WTC11 (cell line): Measurements from ENCODE around the gene EXOC1L. TPM values are rescaled to one million over a fixed set of nuclear protein-coding genes. Genes with fewer than 3 reads are reported as not detected.
A peak's percentile ranks its signal among the peaks of the same experiment; 100 is the strongest.

ENCODE experiments used
- ATAC-seq: fragments of 200-7000 bp; cut with Tn5 transposase; 2 replicates; pipeline ENCODE4 v1.10.0; 2021; ENCODE audit warnings: mild to moderate bottlenecking, moderate library complexity
- CTCF ChIA-PET: fragments of 300-600 bp; sonication (Branson Sonifier 250); formaldehyde crosslinking; loops from one replicate; lab custom pipeline; 2021; ENCODE audit warnings: antibody characterized with exemption; lab: Charles Lee
- POLR2A ChIA-PET: fragments of 350-600 bp; sonication (Branson Sonifier 250); formaldehyde crosslinking; loops from one replicate; lab custom pipeline; 2021; ENCODE audit warnings: antibody characterized with exemption; lab: Charles Lee
- DNase-seq: peaks from one replicate; pipeline ENCODE4 v3.0.0; 2021; ENCODE audit warnings: low spot score
- H3K27ac Mint-ChIP-seq: 2 replicates; pipeline ENCODE4 v1.8.0; 2021; ENCODE audit warnings: mixed read lengths
- H3K27me3 Mint-ChIP-seq: 2 replicates; pipeline ENCODE4 v1.8.0; 2021; ENCODE audit warnings: low read depth, mild to moderate bottlenecking, moderate library complexity, mixed read lengths
- H3K36me3 Mint-ChIP-seq: 2 replicates; pipeline ENCODE4 v1.8.0; 2021; ENCODE audit warnings: mixed read lengths
- H3K4me1 Mint-ChIP-seq: 2 replicates; pipeline ENCODE4 v1.8.0; 2022; ENCODE audit warnings: mixed read lengths
- H3K4me3 Mint-ChIP-seq: 2 replicates; pipeline ENCODE4 v1.8.0; 2021; ENCODE audit warnings: mild to moderate bottlenecking, moderate library complexity, mixed read lengths
- H3K9me3 Mint-ChIP-seq: 2 replicates; pipeline ENCODE4 v1.8.0; 2021; ENCODE audit warnings: mixed read lengths
- ELF4 ChIP-seq: sonication (generic); formaldehyde crosslinking; IDR thresholded peaks from 2 replicates; pipeline ENCODE4 v1.8.1; 2022; ENCODE audit warnings: low read depth, mild to moderate bottlenecking, moderate library complexity, missing genetic modification reagents
- EMX1 ChIP-seq: fragments of 250-450 bp; sonication (Bioruptor Pico); IDR thresholded peaks from 2 replicates; pipeline ENCODE4 v1.8.0; 2021; ENCODE audit warnings: mild to moderate bottlenecking
- NFE2L1 ChIP-seq: sonication (generic); formaldehyde crosslinking; IDR thresholded peaks from 2 replicates; pipeline ENCODE4 v1.8.1; 2023; ENCODE audit warnings: missing genetic modification reagents
- NR2C2 ChIP-seq: sonication (generic); formaldehyde crosslinking; IDR thresholded peaks from 2 replicates; pipeline ENCODE4 v1.8.0; 2022; ENCODE audit warnings: mild to moderate bottlenecking, missing genetic modification reagents
- OVOL2 ChIP-seq: fragments of 250-450 bp; sonication (Bioruptor Pico); IDR thresholded peaks from 2 replicates; pipeline ENCODE4 v1.9.0; 2021; ENCODE audit warnings: mild to moderate bottlenecking, borderline replicate concordance
- SMAD4 ChIP-seq: sonication (generic); formaldehyde crosslinking; IDR thresholded peaks from 2 replicates; pipeline ENCODE4 v1.8.0; 2022; ENCODE audit warnings: mild to moderate bottlenecking, missing genetic modification reagents
- SOX15 ChIP-seq: fragments of 250-450 bp; sonication (Bioruptor Pico); IDR thresholded peaks from 2 replicates; pipeline ENCODE4 v1.9.0; 2021; ENCODE audit warnings: mild to moderate bottlenecking
- TEAD1 ChIP-seq: sonication (generic); formaldehyde crosslinking; IDR thresholded peaks from 2 replicates; pipeline ENCODE4 v1.8.0; 2022; ENCODE audit warnings: mild to moderate bottlenecking, missing genetic modification reagents
- ZNF263 ChIP-seq: sonication (generic); formaldehyde crosslinking; IDR thresholded peaks from 2 replicates; pipeline ENCODE4 v1.8.1; 2022; ENCODE audit warnings: low read depth, mild to moderate bottlenecking, moderate library complexity, missing genetic modification reagents
- ZNF423 ChIP-seq: fragments of 250-450 bp; sonication (Bioruptor Pico); IDR thresholded peaks from 2 replicates; pipeline ENCODE4 v2.1.2; 2022; ENCODE audit warnings: mild to moderate bottlenecking, moderate library complexity
- total RNA-seq: library from RNA; stranded (reverse); gene quantifications from 3 replicates; pipeline ENCODE4 v1.2.3, GENCODE V29; 2021
- TF ChIP-seq, protein P1 (sequence below): sonication (generic); formaldehyde crosslinking; IDR thresholded peaks from 2 replicates; pipeline ENCODE4 v1.8.0; 2023; ENCODE audit warnings: mild to moderate bottlenecking, missing genetic modification reagents
- TF ChIP-seq, protein P2 (sequence below): sonication (generic); formaldehyde crosslinking; IDR thresholded peaks from 2 replicates; pipeline ENCODE4 v1.8.1; 2023; ENCODE audit warnings: mild to moderate bottlenecking, missing genetic modification reagents, borderline replicate concordance
- TF ChIP-seq, protein P3 (sequence below): sonication (generic); formaldehyde crosslinking; IDR thresholded peaks from 2 replicates; pipeline ENCODE4 v1.8.1; 2023; ENCODE audit warnings: mild to moderate bottlenecking, missing genetic modification reagents
- TF ChIP-seq, protein P4 (sequence below): fragments of 200-600 bp; IDR thresholded peaks from 2 replicates; pipeline ENCODE4 v1.8.0; 2022; ENCODE audit warnings: antibody characterized with exemption
- TF ChIP-seq, protein P5 (sequence below): fragments of 250-450 bp; sonication (Bioruptor Pico); IDR thresholded peaks from 2 replicates; pipeline ENCODE4 v1.8.0; 2021; ENCODE audit warnings: mild to moderate bottlenecking
- TF ChIP-seq, protein P6 (sequence below): sonication (generic); formaldehyde crosslinking; IDR thresholded peaks from 2 replicates; pipeline ENCODE4 v1.8.0; 2023; ENCODE audit warnings: missing genetic modification reagents
- TF ChIP-seq, protein P7 (sequence below): sonication (generic); formaldehyde crosslinking; IDR thresholded peaks from 2 replicates; pipeline ENCODE4 v1.8.1; 2023; ENCODE audit warnings: mild to moderate bottlenecking, missing genetic modification reagents, moderate library complexity
- TF ChIP-seq, protein P8 (sequence below): sonication (generic); formaldehyde crosslinking; IDR thresholded peaks from 2 replicates; pipeline ENCODE4 v1.8.1; 2023; ENCODE audit warnings: mild to moderate bottlenecking, missing genetic modification reagents

Gene EXOC1L
- total RNA-seq, 1 experiment from 2014 or later = not detected

DNA sequence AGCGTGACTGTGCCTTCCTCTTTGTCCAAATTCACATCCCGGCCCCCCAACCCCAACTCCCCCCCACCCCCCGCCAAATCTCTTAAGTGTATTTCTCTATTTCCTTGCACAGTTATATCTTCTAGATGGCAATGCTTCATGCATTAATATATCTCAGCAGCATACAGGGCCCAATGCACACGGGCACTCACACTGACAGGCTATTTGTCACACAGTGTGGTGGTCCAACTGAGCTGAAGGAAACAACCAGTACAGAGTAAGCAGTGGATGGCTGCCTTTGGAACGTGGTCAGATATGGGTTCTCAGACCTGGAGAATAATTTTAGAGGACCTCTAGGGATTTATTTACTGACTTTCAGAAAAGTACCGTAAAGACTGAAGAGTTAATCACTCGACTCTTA, 34.5 kb downstream of the EXOC1L start:
- Mint-ChIP-seq H3K36me3 (no peaks in the 10 kb centered on the region), H3K27ac (peak overlapping the region; percentile 60; the same call in 1 of the 2 replicates), H3K27me3 (peaks cover 10% of the 10 kb centered on the region), H3K9me3 (peaks cover 6% of the 10 kb centered on the region), H3K4me3 (no peak overlapping the region), H3K4me1 (peaks cover 10% of the 10 kb centered on the region)
- DNase-seq (no peak), ATAC-seq (no peak)
- TF ChIP-seq, protein P1, sequence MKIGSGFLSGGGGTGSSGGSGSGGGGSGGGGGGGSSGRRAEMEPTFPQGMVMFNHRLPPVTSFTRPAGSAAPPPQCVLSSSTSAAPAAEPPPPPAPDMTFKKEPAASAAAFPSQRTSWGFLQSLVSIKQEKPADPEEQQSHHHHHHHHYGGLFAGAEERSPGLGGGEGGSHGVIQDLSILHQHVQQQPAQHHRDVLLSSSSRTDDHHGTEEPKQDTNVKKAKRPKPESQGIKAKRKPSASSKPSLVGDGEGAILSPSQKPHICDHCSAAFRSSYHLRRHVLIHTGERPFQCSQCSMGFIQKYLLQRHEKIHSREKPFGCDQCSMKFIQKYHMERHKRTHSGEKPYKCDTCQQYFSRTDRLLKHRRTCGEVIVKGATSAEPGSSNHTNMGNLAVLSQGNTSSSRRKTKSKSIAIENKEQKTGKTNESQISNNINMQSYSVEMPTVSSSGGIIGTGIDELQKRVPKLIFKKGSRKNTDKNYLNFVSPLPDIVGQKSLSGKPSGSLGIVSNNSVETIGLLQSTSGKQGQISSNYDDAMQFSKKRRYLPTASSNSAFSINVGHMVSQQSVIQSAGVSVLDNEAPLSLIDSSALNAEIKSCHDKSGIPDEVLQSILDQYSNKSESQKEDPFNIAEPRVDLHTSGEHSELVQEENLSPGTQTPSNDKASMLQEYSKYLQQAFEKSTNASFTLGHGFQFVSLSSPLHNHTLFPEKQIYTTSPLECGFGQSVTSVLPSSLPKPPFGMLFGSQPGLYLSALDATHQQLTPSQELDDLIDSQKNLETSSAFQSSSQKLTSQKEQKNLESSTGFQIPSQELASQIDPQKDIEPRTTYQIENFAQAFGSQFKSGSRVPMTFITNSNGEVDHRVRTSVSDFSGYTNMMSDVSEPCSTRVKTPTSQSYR (CRISPR knock-in tag) = no peak
- TF ChIP-seq, protein P2, sequence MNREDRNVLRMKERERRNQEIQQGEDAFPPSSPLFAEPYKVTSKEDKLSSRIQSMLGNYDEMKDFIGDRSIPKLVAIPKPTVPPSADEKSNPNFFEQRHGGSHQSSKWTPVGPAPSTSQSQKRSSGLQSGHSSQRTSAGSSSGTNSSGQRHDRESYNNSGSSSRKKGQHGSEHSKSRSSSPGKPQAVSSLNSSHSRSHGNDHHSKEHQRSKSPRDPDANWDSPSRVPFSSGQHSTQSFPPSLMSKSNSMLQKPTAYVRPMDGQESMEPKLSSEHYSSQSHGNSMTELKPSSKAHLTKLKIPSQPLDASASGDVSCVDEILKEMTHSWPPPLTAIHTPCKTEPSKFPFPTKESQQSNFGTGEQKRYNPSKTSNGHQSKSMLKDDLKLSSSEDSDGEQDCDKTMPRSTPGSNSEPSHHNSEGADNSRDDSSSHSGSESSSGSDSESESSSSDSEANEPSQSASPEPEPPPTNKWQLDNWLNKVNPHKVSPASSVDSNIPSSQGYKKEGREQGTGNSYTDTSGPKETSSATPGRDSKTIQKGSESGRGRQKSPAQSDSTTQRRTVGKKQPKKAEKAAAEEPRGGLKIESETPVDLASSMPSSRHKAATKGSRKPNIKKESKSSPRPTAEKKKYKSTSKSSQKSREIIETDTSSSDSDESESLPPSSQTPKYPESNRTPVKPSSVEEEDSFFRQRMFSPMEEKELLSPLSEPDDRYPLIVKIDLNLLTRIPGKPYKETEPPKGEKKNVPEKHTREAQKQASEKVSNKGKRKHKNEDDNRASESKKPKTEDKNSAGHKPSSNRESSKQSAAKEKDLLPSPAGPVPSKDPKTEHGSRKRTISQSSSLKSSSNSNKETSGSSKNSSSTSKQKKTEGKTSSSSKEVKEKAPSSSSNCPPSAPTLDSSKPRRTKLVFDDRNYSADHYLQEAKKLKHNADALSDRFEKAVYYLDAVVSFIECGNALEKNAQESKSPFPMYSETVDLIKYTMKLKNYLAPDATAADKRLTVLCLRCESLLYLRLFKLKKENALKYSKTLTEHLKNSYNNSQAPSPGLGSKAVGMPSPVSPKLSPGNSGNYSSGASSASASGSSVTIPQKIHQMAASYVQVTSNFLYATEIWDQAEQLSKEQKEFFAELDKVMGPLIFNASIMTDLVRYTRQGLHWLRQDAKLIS (CRISPR knock-in tag) = no peak
- TF ChIP-seq OVOL2 (CRISPR knock-in tag) = no peak
- TF ChIP-seq EMX1 = no peak
- TF ChIP-seq NR2C2 (CRISPR knock-in tag) = no peak
- no peak for TF ChIP-seq SMAD4 (CRISPR knock-in tag)
- TF ChIP-seq, protein P3, sequence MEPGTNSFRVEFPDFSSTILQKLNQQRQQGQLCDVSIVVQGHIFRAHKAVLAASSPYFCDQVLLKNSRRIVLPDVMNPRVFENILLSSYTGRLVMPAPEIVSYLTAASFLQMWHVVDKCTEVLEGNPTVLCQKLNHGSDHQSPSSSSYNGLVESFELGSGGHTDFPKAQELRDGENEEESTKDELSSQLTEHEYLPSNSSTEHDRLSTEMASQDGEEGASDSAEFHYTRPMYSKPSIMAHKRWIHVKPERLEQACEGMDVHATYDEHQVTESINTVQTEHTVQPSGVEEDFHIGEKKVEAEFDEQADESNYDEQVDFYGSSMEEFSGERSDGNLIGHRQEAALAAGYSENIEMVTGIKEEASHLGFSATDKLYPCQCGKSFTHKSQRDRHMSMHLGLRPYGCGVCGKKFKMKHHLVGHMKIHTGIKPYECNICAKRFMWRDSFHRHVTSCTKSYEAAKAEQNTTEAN (CRISPR knock-in tag) = no peak
- no peak for TF ChIP-seq ELF4 (CRISPR knock-in tag)
- ChIA-PET POLR2A (no interaction called here), CTCF (interaction anchor here (1.0 kb wide), 1 partner anchor 12 kb away, joined by 3 read pairs; no protein-coding TSS in a partner anchor)

DNA sequence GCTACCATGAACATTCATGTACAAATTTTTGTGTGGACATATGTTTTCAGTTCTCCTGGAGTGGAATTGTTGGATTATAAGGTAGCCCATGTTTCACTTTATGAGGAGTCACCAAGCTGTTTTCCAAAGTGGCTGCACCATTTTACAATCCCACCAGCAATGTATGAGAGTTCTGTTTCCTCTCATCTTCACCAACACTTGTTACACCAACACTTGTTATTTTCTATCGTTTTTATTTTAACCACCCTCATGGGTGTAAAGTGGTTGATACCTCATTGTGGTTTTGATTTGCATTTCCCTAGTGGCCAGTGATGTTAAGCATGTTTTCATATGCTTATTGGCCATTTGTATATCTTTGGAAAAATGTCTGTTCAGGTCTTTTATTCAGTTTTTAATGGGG, 38.0 kb downstream of the EXOC1L start:
- Mint-ChIP-seq H3K27me3 (peaks cover under 1% of the 10 kb centered on the region; the same call in 1 of the 2 replicates), H3K4me1 (no peaks in the 10 kb centered on the region), H3K4me3 (no peak overlapping the region), H3K9me3 (peaks cover 6% of the 10 kb centered on the region), H3K36me3 (peaks cover 8% of the 10 kb centered on the region; the same call in 1 of the 2 replicates), H3K27ac (no peak overlapping the region)
- POLR2A ChIA-PET = no interaction called here
- no peak for DNase-seq
- ATAC-seq = no peak
- CTCF ChIA-PET = no interaction called here
- TF ChIP-seq, protein P4, sequence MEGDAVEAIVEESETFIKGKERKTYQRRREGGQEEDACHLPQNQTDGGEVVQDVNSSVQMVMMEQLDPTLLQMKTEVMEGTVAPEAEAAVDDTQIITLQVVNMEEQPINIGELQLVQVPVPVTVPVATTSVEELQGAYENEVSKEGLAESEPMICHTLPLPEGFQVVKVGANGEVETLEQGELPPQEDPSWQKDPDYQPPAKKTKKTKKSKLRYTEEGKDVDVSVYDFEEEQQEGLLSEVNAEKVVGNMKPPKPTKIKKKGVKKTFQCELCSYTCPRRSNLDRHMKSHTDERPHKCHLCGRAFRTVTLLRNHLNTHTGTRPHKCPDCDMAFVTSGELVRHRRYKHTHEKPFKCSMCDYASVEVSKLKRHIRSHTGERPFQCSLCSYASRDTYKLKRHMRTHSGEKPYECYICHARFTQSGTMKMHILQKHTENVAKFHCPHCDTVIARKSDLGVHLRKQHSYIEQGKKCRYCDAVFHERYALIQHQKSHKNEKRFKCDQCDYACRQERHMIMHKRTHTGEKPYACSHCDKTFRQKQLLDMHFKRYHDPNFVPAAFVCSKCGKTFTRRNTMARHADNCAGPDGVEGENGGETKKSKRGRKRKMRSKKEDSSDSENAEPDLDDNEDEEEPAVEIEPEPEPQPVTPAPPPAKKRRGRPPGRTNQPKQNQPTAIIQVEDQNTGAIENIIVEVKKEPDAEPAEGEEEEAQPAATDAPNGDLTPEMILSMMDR = no peak
- no peak for TF ChIP-seq ZNF423 (CRISPR knock-in tag)
- TF ChIP-seq NFE2L1 = no peak
- TF ChIP-seq, protein P5, sequence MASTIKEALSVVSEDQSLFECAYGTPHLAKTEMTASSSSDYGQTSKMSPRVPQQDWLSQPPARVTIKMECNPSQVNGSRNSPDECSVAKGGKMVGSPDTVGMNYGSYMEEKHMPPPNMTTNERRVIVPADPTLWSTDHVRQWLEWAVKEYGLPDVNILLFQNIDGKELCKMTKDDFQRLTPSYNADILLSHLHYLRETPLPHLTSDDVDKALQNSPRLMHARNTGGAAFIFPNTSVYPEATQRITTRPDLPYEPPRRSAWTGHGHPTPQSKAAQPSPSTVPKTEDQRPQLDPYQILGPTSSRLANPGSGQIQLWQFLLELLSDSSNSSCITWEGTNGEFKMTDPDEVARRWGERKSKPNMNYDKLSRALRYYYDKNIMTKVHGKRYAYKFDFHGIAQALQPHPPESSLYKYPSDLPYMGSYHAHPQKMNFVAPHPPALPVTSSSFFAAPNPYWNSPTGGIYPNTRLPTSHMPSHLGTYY (CRISPR knock-in tag) = no peak
- TF ChIP-seq, protein P6, sequence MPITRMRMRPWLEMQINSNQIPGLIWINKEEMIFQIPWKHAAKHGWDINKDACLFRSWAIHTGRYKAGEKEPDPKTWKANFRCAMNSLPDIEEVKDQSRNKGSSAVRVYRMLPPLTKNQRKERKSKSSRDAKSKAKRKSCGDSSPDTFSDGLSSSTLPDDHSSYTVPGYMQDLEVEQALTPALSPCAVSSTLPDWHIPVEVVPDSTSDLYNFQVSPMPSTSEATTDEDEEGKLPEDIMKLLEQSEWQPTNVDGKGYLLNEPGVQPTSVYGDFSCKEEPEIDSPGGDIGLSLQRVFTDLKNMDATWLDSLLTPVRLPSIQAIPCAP (CRISPR knock-in tag) = no peak
- TF ChIP-seq TEAD1 (CRISPR knock-in tag) = no peak
- TF ChIP-seq, protein P7, sequence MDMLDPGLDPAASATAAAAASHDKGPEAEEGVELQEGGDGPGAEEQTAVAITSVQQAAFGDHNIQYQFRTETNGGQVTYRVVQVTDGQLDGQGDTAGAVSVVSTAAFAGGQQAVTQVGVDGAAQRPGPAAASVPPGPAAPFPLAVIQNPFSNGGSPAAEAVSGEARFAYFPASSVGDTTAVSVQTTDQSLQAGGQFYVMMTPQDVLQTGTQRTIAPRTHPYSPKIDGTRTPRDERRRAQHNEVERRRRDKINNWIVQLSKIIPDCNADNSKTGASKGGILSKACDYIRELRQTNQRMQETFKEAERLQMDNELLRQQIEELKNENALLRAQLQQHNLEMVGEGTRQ (CRISPR knock-in tag) = no peak
- TF ChIP-seq, protein P8, sequence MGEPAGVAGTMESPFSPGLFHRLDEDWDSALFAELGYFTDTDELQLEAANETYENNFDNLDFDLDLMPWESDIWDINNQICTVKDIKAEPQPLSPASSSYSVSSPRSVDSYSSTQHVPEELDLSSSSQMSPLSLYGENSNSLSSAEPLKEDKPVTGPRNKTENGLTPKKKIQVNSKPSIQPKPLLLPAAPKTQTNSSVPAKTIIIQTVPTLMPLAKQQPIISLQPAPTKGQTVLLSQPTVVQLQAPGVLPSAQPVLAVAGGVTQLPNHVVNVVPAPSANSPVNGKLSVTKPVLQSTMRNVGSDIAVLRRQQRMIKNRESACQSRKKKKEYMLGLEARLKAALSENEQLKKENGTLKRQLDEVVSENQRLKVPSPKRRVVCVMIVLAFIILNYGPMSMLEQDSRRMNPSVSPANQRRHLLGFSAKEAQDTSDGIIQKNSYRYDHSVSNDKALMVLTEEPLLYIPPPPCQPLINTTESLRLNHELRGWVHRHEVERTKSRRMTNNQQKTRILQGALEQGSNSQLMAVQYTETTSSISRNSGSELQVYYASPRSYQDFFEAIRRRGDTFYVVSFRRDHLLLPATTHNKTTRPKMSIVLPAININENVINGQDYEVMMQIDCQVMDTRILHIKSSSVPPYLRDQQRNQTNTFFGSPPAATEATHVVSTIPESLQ = no peak
- no peak for TF ChIP-seq ZNF263
- no peak for TF ChIP-seq SOX15 (CRISPR knock-in tag)
